BJ (cell line): ENCODE data around the gene EMILIN3. TPM values are rescaled to one million over a fixed set of nuclear protein-coding genes. Genes with fewer than 3 reads are reported as not detected.

ENCODE experiments used
- CTCF ChIA-PET: fragments of 350-600 bp; formaldehyde crosslinking; extraction: SDS; loops from one replicate; lab custom pipeline; 2021; ENCODE audit warnings: antibody characterized with exemption, inconsistent platforms; lab: Yijun Ruan, JAX
- POLR2A ChIA-PET: fragments of 300-600 bp; sonication (Branson Sonifier 250); formaldehyde crosslinking; extraction: SDS; loops from one replicate; lab custom pipeline; 2021; ENCODE audit warnings: antibody characterized with exemption; lab: Charles Lee
- DNase-seq: peaks from one replicate; pipeline ENCODE4 v3.0.0-alpha.2; 2011; ENCODE audit warnings: low read depth
- H3K27me3 ChIP-seq: 2 replicates; pipeline ENCODE4 v1.6.0; 2011; ENCODE audit warnings: low read length; ENCODE audit not compliant: control insufficient read depth, insufficient read depth
- H3K36me3 ChIP-seq: 2 replicates; pipeline ENCODE4 v1.5.1; 2011; ENCODE audit warnings: low read length; ENCODE audit not compliant: control insufficient read depth, insufficient read depth
- H3K4me3 ChIP-seq: 2 replicates; pipeline ENCODE4 v1.5.1; 2011; ENCODE audit warnings: low read depth, mild to moderate bottlenecking, control low read depth, low read length
- CTCF ChIP-seq: IDR thresholded peaks from 2 replicates; pipeline ENCODE4 v1.5.1; 2011; ENCODE audit warnings: low read depth, mild to moderate bottlenecking, control low read depth, inconsistent platforms, low read length, moderate library complexity; ENCODE audit not compliant: insufficient read depth
- polyA plus RNA-seq: library from polyadenylated mRNA; depleted of rRNA; stranded (reverse); fragments of >200 nt; gene quantifications from 2 replicates; pipeline ENCODE4 v1.2.3, GENCODE V29; 2011

EMILIN3 gene
- polyA plus RNA-seq, 1 experiment, result 0.52 TPM

- CTCF ChIA-PET, result interaction anchor here (0.8 to 1.9 kb wide), 2 partner anchors 10 to 27 kb away, joined by 3 to 5 read pairs; no protein-coding TSS in a partner anchor
- no peak for DNase-seq
These were observed 4.8 kb upstream of the EMILIN3 start for GRCh38 chr20:41371371-41371770.

GRCh38 chr20:41370176-41370575 is 3.6 kb upstream of the EMILIN3 start:
- Histone ChIP-seq H3K27me3 (peaks cover 42% of the 10 kb centered on the region), H3K36me3 (no peaks in the 10 kb centered on the region), H3K4me3 (no peak overlapping the region)
- no peak for DNase-seq
- ChIA-PET POLR2A (no interaction called here), CTCF (no interaction called here)
- no peak for TF ChIP-seq CTCF

More at GRCh38 chr20:41371371-41371770, 4.8 kb upstream of the EMILIN3 start:
- no peak for TF ChIP-seq CTCF
- H3K4me3 ChIP-seq, result no peak overlapping the region
- peaks cover 35% of the 10 kb centered on the region for H3K27me3 ChIP-seq
- POLR2A ChIA-PET, result no interaction called here
- no peaks in the 10 kb centered on the region for H3K36me3 ChIP-seq

- CTCF ChIA-PET, result no interaction called here
- Histone ChIP-seq H3K36me3 (no peaks in the 10 kb centered on the region), H3K27me3 (peaks cover 45% of the 10 kb centered on the region), H3K4me3 (no peak overlapping the region)
- POLR2A ChIA-PET, result no interaction called here
- DNase-seq, result no peak
- no peak for TF ChIP-seq CTCF
These were observed 3.1 kb upstream of the EMILIN3 start for GRCh38 chr20:41369673-41370072.

- POLR2A ChIA-PET, result no interaction called here
- H3K27me3 ChIP-seq, result peaks cover 49% of the 10 kb centered on the region
These were observed 1.3 kb upstream of the EMILIN3 start for GRCh38 chr20:41367956-41368355.

GRCh38 chr20:41367393-41367695 is 726 bp upstream of the EMILIN3 start:
- peaks cover 50% of the 10 kb centered on the region for H3K27me3 ChIP-seq
- CTCF ChIA-PET, result no interaction called here

More at GRCh38 chr20:41367956-41368355, 1.3 kb upstream of the EMILIN3 start:
- no peak for DNase-seq
- TF ChIP-seq CTCF, result no peak
- no peak overlapping the region for H3K4me3 ChIP-seq
- CTCF ChIA-PET, result no interaction called here
- H3K36me3 ChIP-seq, result no peaks in the 10 kb centered on the region

More at GRCh38 chr20:41367393-41367695, 726 bp upstream of the EMILIN3 start:
- DNase-seq, result no peak
- no peaks in the 10 kb centered on the region for H3K36me3 ChIP-seq
- POLR2A ChIA-PET, result no interaction called here
- H3K4me3 ChIP-seq, result no peak overlapping the region
- TF ChIP-seq CTCF, result no peak
